Measurements from ENCODE around the gene LRMDA. TPM values are rescaled to one million over a fixed set of nuclear protein-coding genes. Genes with fewer than 3 reads are reported as not detected.

Gene LRMDA
- polyA plus RNA-seq, 1 donor (not counting 4 experiments of a cell fraction or from before 2014, with no cell fraction given): not detected

GRCh38 chr10:76436401-76436811 is 1005.0 kb downstream of the LRMDA start:
- no peak for FAIRE-seq
- no peaks in the 10 kb centered on the region for H4K20me1 ChIP-seq (ENCODE audit: control insufficient read depth, extremely low read depth, insufficient read depth, low read length)
- no peak overlapping the region for H3K27ac ChIP-seq (ENCODE audit: control insufficient read depth, insufficient read depth, low read length)

GRCh38 chr10:76436981-76437380 is 1005.6 kb downstream of the LRMDA start:
- Histone ChIP-seq H3K9me3 (ENCODE audit: control insufficient read depth, low read depth, low read length) (no peaks in the 10 kb centered on the region), H3K9ac (ENCODE audit: control insufficient read depth, extremely low read depth, insufficient read depth, low read length) (no peak overlapping the region), H3K27me3 (ENCODE audit: control insufficient read depth, extremely low read depth, insufficient read depth, low read length) (no peaks in the 10 kb centered on the region), H3K4me2 (ENCODE audit: control insufficient read depth, extremely low read depth, insufficient read depth, low read depth, low read length) (no peak overlapping the region), H3K79me2 (ENCODE audit: control insufficient read depth, insufficient read depth, low read length) (no peaks in the 10 kb centered on the region), H3K27ac (ENCODE audit: control insufficient read depth, insufficient read depth, low read length) (no peak overlapping the region), H3K4me1 (ENCODE audit: control insufficient read depth, extremely low read depth, insufficient read depth, low read length) (peaks cover 18% of the 10 kb centered on the region), H3K4me3 (ENCODE audit: control insufficient read depth in 2 of 3, extremely low read depth in 1 of 3, insufficient read depth in 2 of 3, low read depth in 1 of 3, low read length in 3 of 3) (no peak overlapping the region), H4K20me1 (ENCODE audit: control insufficient read depth, extremely low read depth, insufficient read depth, low read length) (no peaks in the 10 kb centered on the region), H3K36me3 (ENCODE audit: control insufficient read depth in 2 of 2, extremely low read depth in 1 of 2, insufficient read depth in 2 of 2, low read length in 2 of 2) (no peaks in the 10 kb centered on the region), H3K9me1 (ENCODE audit: control insufficient read depth, extremely low read depth, insufficient read depth, low read length) (no peaks in the 10 kb centered on the region), H2AFZ (ENCODE audit: control insufficient read depth, low read length) (no peak overlapping the region)
- FAIRE-seq (no peak), DNase-seq (ENCODE audit: low read depth, low spot score) (no peak)
- dilution Hi-C loops (cut with MboI; ENCODE audit: extremely low pct_ligation_motif_present, low sequenced_read_pairs): no loop called here
- no peak for TF ChIP-seq EZH2 (IDR thresholded peaks at IDR 0.05; ENCODE audit: low read length)
- no peak for TF ChIP-seq CTCF (optimal IDR thresholded peaks at IDR 0.05 in 1 of 3, IDR thresholded peaks at IDR 0.05 in 1 of 3, conservative IDR thresholded peaks at IDR 0.05 in 1 of 3; ENCODE audit: extremely low read depth in 1 of 3, insufficient read depth in 2 of 3, low read length in 3 of 3)

More at GRCh38 chr10:76436401-76436811, 1005.0 kb downstream of the LRMDA start:
- H3K4me1 ChIP-seq (ENCODE audit: control insufficient read depth, extremely low read depth, insufficient read depth, low read length): peaks cover 21% of the 10 kb centered on the region
- no peaks in the 10 kb centered on the region for H3K79me2 ChIP-seq (ENCODE audit: control insufficient read depth, insufficient read depth, low read length)
- H3K36me3 ChIP-seq (ENCODE audit: control insufficient read depth in 2 of 2, extremely low read depth in 1 of 2, insufficient read depth in 2 of 2, low read length in 2 of 2): no peaks in the 10 kb centered on the region
- TF ChIP-seq EZH2 (IDR thresholded peaks at IDR 0.05; ENCODE audit: low read length): no peak
- no peaks in the 10 kb centered on the region for H3K9me3 ChIP-seq (ENCODE audit: control insufficient read depth, low read depth, low read length)
- dilution Hi-C loops (cut with MboI; ENCODE audit: extremely low pct_ligation_motif_present, low sequenced_read_pairs): no loop called here
- H3K27me3 ChIP-seq (ENCODE audit: control insufficient read depth, extremely low read depth, insufficient read depth, low read length): no peaks in the 10 kb centered on the region
- H3K9me1 ChIP-seq (ENCODE audit: control insufficient read depth, extremely low read depth, insufficient read depth, low read length): no peaks in the 10 kb centered on the region
- no peak overlapping the region for H3K4me2 ChIP-seq (ENCODE audit: control insufficient read depth, extremely low read depth, insufficient read depth, low read depth, low read length)
- H2AFZ ChIP-seq (ENCODE audit: control insufficient read depth, low read length): no peak overlapping the region
- H3K9ac ChIP-seq (ENCODE audit: control insufficient read depth, extremely low read depth, insufficient read depth, low read length): no peak overlapping the region
- no peak for DNase-seq (ENCODE audit: low read depth, low spot score)
- H3K4me3 ChIP-seq (ENCODE audit: control insufficient read depth in 2 of 3, extremely low read depth in 1 of 3, insufficient read depth in 2 of 3, low read depth in 1 of 3, low read length in 3 of 3): no peak overlapping the region

- Histone ChIP-seq H3K9ac (ENCODE audit: control insufficient read depth, extremely low read depth, insufficient read depth, low read length) (no peak overlapping the region), H3K4me3 (ENCODE audit: control insufficient read depth in 2 of 3, extremely low read depth in 1 of 3, insufficient read depth in 2 of 3, low read depth in 1 of 3, low read length in 3 of 3) (no peak overlapping the region), H3K9me1 (ENCODE audit: control insufficient read depth, extremely low read depth, insufficient read depth, low read length) (no peaks in the 10 kb centered on the region), H3K79me2 (ENCODE audit: control insufficient read depth, insufficient read depth, low read length) (no peaks in the 10 kb centered on the region), H3K36me3 (ENCODE audit: control insufficient read depth in 2 of 2, extremely low read depth in 1 of 2, insufficient read depth in 2 of 2, low read length in 2 of 2) (no peaks in the 10 kb centered on the region), H2AFZ (ENCODE audit: control insufficient read depth, low read length) (no peak overlapping the region), H3K27me3 (ENCODE audit: control insufficient read depth, extremely low read depth, insufficient read depth, low read length) (no peaks in the 10 kb centered on the region), H3K4me1 (ENCODE audit: control insufficient read depth, extremely low read depth, insufficient read depth, low read length) (no peaks in the 10 kb centered on the region), H3K27ac (ENCODE audit: control insufficient read depth, insufficient read depth, low read length) (no peak overlapping the region), H3K9me3 (ENCODE audit: control insufficient read depth, low read depth, low read length) (no peaks in the 10 kb centered on the region), H3K4me2 (ENCODE audit: control insufficient read depth, extremely low read depth, insufficient read depth, low read depth, low read length) (no peak overlapping the region), H4K20me1 (ENCODE audit: control insufficient read depth, extremely low read depth, insufficient read depth, low read length) (no peaks in the 10 kb centered on the region)
- dilution Hi-C loops (cut with MboI; ENCODE audit: extremely low pct_ligation_motif_present, low sequenced_read_pairs): no loop called here
- FAIRE-seq (no peak), DNase-seq (ENCODE audit: low read depth, low spot score) (no peak)
- TF ChIP-seq EZH2 (IDR thresholded peaks at IDR 0.05; ENCODE audit: low read length) (no peak), CTCF (optimal IDR thresholded peaks at IDR 0.05 in 1 of 3, IDR thresholded peaks at IDR 0.05 in 1 of 3, conservative IDR thresholded peaks at IDR 0.05 in 1 of 3; ENCODE audit: extremely low read depth in 1 of 3, insufficient read depth in 2 of 3, low read length in 3 of 3) (no peak)
Observed at GRCh38 chr10:76440426-76440825, 1009.0 kb downstream of the LRMDA start.

Measured in keratinocyte (primary cell).